Right kidney (tissue), 1 donor: ENCODE measurements around the gene CARMIL1.

Experiments used
- DNase-seq: peaks from one replicate; pipeline ENCODE4 v3.0.0-alpha.2; 2016

The CARMIL1 gene

DNA sequence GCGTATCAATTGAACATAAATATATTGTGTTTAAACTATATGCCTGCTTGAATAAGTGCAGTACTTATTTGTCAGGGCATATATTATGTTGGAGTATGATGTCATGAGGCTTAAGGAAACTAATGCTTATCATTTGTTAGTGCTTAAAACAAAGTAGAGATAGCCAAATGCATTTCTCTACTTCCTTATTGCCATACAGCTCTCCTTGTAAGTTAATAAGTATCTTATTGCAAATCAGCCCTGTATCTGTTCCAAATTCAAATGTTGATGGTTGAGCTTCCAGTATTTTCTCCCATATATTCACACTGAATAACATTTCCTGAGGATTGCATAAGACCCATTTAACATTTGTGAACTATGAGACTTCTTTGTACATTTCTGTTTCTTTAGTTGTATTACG is 57.8 kb downstream of the CARMIL1 start:
- DNase-seq: no peak

DNA sequence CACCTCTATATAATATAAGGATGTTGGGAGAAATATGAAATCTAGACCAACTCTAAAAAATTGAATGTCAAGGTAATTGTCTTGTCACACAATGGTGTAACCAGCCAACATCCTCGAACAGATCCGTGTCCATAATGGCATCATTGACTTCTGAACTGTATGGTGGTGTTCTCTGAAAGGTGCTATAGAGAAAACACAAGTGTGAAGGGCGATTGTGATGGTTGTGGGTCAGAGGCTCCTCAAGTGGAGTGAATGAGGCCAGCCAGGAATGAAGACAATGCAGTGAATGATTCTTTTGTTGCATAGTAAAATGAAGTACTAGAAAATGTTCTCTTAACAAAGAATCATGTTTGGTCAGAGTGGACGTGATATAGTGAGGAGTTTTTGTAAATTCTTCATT is 58.3 kb downstream of the CARMIL1 start:
- no peak for DNase-seq

DNA sequence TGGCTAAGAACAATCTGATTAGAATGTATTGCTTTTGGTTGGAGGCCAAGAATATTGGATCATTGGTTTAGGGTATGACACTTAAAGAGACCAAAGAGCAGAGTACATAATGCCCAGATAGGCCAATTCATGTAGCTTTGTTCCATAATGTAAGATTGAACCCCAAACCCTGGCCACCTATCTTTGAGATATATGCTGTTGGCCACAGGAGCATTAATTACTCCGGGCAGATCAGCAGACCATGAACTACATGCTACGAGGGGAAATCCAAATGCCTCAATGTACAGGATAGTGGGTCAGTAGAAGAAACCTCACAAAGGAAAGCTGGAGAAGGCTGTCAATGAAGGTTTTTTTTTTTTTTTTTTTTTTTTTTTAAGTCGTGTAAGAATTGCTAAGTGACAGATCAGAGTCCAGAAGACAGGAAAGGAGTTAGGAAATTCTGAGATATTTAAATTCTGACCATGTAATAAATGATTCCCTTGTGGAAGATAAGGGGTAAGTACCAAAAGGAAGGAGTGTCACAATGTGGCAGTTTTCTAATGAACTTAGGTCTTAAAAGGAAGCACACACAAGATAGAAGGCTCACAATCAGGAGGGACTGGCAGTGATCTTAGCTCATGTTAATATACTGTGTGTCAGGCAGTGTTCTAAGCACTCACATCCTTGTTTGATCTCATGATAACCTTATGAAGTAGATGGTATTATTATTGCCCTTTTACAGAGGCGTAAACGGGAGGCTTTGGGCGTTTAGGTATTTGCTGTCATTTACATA is 61.4 kb downstream of the CARMIL1 start:
- DNase-seq: no peak

DNA sequence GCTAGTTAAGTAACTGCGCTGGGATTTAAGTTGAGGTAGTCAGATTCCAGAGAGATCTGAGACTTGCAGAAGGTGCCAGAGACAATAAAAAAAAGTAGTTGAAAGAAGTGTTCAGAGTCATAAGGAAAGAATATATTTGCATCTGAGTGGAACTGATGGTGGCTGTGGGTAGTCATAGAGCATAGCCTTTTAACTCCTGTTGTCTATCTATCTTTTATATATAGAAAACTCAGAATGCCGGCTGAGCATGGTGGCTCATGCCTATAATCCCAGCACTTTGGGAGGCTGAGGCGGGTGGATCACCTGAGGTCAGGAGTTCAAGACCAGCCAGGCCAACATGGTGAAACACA is 62.0 kb downstream of the CARMIL1 start:
- no peak for DNase-seq

DNA sequence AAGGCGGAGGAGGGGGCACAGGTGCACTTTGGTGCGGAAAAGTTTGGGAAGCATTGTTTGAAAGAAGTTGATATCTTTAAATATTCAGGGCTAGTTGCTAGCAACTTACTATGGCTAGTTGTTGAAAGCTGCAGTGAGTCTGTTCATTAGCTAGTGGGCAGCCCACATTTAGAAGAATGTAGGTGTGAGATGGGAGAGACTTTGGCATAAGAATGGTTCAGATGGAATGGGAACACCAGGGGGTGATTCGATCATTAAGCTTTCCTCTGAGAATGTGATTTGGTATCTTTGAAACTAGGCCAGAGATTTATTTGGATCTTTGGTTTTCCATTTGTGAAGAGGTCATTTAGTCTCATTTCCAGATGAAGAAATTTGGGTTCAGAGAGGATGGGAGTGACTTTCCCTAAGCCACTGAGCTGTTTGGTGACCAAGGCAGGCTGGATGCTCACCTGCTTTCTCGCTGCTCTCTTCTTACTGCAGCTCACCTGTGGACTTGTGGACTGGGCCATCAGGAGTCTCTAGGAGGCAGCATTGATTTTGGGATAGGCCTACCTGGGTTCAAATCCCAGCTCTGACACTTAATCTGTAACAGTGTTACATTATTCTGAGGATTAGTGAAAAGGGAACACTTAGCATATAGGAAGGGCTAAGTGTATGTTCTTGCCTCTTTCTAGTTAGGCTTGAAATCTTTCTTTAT is 62.9 kb downstream of the CARMIL1 start:
- DNase-seq: no peak

DNA sequence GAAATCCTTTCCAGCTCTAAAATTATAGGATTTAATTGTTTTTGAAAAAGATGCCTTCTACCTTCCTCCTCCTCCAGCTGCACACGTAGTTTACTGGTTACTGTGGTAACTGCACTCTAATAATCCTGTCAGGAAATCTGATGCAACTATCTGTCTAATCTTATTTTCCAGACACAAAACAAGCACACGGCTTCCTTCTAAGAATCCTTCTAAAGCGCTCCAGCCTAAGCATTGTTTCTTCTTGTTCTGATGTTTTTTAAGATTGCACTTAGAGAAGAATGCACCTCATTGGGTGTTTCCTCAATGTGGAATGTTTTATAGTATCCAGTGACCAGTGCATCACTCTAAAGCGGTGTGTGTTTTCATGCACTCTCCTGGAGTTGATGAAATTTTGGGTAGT is 63.6 kb downstream of the CARMIL1 start:
- no peak for DNase-seq

DNA sequence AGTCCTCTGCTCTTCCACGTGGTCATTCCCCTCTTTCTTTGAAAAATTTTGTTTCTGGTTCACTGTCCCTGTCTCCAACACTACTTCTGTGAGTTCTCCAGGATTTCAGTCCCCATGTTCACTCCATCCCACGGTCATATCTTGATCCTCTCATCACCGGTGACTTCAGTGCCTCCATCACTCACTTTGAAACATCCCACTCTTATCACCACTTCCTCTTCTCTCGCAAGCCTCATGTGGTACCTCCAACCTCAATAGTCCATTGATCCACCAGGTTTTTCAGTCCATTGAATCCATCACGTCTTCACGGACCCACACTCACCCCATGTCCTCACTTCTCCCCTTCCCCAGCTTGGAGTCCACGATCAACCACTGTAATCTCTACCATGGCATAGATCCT is 64.8 kb downstream of the CARMIL1 start:
- no peak for DNase-seq

DNA sequence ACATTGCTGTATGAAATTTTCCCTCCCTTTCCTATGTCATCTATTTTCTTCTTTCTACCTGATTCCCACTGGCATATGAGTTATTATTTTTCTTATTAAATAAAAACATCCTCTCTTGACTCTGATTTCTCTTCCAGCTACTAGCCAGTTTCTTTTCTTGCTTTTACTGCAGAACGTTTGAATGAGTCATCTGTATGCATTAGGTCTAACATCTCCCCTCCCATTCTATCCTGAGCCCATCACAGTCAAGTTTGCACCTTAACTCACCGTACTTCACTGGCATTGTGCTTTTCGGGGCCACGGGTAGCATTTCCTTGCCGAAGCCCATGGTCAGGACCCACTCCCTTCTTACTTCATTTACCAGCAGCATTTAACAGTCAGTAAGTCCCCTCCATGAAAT is 65.7 kb downstream of the CARMIL1 start:
- DNase-seq: no peak

DNA sequence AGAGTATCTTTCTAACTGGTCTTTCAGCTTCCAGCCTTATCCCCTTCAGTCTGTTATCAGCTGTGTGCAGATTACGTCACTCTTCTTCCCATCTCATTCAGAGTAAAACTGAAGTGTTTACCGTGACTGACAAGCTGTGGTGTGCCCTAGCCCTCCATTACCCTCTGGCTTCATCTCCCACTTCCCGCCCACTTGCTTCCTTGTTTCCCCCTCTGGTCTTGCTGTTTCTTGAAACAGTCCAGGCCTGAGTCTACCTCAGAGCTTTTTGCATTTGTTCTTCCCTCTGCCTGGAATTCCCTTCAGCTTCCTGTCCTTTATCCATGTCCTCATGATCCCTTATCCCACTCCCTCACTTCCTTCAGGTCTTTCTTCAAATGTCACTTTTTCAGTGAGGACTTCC is 66.9 kb downstream of the CARMIL1 start:
- no peak for DNase-seq

DNA sequence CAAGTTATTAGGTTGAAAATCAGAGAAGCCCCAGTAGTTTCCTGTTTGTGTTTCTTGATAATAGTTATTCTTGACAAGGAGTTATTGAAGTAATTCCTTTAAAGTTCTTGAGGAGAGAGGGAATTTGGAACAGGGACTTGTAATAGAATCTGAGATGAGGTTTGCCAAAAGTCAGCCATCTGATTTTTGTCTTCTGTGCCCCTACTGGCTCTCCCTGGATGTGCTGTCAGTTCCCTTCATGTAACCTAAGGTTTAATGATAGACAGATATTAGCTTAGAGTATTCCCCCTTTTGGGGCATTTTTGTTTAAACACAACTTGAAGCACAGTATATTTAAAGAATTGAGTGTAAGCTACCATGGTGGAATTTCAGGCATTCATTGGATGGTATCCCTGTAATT is 71.4 kb downstream of the CARMIL1 start:
- no peak for DNase-seq

DNA sequence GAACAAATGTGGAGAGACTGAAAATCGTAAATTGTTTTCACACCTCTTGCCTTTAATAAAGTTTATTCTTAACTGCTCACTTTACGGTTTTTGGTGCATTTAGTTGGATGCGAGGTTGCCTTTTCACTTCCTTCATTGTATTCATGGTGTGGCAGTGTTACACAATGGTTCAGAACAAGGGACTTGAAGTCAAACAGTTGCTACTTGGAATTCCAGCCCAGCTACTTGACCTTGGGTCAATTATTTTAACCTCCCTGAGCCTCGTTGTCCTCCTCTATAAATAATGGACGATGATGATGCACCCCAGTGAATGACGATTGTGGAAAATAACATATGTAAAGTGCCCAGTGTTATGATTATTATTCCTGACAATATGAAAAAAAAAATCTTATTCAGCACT is 72.3 kb downstream of the CARMIL1 start:
- DNase-seq: no peak

DNA sequence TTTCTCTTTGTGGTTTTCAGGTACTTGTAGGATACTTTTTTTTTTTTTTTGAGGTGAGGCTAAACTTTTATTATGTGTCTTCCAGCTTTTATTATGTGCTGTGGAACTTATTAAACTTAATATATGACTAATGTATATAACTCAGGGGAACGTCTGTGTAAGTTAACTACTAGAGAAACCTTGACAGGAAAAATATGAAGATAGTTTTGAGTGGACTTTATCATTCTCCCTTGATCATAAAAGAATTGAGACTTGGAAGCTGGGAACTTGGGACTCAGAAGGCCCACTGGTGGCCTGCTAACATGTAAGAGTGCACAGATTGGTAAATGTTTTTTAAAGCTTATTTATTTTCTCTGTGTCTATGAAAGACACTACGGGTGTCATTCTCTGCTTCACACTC is 73.1 kb downstream of the CARMIL1 start:
- DNase-seq: no peak

DNA sequence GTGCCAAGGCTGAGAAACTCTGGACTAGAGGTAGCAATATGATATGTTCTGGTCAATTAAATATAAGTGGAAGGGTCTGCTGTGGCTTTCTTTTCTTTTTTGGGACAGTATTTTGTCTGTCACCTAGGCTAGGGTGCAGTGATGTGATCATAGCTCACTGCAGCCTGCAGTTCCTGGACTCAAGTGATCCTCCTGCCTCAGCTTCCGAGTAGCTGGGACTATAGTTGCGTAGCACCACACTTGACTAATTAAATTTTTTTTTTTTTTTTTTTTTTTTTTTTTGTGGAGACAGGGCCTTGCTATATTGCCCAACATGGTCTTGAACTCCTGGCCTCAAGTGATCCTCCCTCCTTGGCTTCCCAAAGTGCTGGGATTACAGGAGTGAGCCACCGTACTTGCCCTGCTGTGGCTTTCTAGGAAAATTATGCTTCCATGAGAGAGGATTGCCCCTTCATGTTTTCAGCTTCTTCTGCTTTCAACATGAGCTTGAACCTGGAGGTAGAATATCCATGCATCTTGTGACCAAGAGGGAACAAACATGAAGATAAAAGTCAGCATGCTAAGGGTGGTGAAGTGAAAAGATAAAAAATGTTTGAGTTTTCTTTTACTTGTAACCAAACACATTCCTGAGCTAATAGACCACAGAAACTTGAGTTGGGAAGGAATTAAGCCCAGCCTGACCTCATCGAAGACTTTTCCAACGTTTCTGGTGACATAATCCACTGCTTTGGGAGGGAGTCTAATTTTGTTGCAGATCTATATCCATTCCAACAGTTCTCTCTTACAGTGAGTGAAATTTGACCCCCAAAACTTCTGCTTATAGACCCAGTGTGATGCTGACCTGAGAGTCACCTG is 75.1 kb downstream of the CARMIL1 start:
- DNase-seq: no peak

DNA sequence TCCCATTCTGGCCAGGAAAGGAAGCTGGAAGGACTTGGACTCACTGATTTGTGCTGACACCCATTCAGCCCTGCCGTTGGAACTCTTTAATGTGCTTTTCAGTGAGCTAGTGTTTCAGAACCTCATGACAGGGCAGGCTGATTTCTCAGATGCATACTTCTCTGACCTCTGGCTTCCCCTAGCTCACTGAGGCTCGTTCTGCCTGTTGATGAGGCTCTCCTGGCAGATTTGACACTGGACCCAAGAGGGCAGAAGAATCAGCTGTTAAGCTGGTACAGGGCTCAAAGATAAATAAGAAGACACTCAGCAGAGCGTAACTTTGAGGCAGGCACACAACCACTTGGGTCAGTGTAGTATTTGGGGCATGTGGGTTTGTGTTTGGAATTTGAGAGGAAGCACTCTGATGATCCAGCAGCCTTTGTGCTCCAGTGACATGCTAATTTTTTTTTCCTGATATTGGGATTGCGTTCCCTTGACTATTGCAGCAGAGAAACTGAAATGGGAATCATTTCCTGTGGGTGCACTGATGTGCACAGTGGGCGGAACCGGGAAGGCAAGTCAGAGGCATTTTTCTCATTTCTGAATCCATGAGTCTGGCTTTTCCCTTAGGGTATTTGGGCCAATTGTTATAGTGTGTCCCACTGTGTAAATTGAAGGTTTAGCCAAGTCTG is 80.2 kb downstream of the CARMIL1 start:
- DNase-seq: peak; percentile 17

DNA sequence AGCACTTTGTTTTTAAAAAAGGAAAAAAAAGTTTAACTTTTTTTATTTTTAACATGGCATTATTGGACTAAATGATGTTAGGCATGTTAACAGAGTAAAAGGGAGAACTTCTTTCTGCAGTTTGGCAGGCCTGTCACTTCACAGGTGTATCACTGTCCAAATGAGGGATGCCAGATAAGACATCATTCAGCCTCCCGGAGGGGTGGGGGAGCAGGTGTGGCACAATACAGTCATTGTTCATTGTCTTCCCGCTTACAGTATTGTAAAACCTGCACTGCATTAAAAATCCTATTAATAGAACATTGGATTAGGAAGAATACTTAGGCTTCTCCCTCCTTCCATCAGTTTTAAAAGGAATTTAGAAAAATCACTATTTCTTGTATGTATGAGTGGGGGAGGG is 80.7 kb downstream of the CARMIL1 start:
- no peak for DNase-seq

DNA sequence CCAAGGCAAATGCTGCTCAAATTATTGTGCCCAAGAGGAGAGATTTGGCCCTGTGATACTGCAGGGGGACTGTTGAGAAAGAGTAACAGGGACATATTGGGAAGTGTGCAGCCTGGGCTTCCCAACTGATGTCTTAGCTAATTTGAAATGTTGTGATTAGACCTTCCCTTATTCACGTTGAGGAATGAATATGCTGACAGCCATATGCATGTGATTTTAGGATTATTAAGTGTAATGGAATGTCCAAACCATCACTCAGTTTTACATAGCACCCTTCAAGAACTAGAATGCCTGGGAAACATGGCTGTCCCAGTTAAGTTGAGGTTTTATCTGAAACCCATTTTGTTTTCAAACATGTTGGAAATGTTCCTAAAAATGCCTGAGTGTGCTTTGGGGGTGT is 81.4 kb downstream of the CARMIL1 start:
- no peak for DNase-seq

DNA sequence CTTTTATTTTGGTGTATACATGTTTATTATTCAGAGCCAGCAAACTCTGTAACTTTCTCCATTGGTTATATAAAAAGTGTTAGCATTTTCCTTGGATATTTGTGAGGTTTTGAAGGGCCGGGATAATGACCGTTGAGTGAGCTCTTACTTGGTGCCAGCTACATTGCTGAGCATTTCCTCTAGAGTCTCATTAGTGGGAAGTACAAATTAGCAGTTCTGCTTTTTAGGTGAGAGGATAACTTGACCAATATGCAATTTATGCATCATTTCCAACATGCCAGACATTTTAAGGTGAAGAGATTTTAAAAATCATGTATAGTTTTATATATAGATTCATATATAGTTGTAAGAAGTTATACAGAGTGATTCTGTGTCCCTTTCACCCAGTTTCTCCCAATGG is 84.3 kb downstream of the CARMIL1 start:
- DNase-seq: no peak

DNA sequence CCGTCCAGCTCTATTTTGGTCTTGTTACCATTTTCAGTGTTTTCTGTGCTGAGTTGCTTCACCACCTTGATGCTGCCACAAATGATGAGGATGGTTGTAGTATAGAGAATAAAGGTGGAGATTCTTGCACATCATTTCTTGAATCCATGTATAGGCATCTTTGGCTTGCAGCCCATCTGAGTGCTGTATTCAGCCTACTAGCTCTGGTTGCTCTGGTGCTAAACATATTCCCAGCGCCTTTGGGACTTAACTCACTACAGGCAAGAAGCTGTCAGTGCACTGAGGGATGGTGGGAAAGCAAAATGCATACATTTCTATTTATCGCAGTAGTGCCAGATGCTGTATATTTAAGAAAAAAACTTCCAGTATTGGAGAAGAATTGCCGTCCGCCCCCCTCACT is 86.0 kb downstream of the CARMIL1 start:
- no peak for DNase-seq

DNA sequence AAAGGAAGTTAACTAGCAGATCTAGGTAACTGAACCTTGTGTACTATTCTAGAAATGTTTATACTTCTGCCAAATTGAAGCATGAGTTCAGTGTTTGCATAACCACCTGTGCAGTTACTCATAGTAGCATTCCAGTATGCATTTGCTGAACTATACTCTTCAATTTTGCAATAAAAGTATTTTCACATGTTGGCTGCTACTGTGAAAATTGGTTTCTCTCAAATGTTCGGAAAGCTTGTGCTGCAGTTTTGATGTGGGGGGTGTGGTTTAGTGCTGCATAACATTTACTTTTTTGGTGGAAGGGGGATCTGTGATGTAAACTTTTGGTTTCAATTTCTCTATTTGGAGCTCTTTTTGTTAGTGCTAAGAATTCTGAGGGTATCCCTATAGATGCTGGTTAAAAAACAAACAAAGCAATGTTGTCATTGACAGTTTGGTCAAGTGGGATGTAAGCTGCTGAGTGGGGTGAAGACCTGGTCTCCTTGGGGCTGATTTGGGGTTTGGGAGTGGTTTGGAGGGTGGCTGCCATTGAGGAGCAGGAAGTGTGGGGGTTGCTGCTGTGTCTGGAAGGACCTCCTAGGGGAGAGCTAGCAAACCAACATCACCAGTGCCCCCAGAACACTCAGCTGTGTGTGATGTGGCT is 87.8 kb downstream of the CARMIL1 start:
- DNase-seq: no peak

DNA sequence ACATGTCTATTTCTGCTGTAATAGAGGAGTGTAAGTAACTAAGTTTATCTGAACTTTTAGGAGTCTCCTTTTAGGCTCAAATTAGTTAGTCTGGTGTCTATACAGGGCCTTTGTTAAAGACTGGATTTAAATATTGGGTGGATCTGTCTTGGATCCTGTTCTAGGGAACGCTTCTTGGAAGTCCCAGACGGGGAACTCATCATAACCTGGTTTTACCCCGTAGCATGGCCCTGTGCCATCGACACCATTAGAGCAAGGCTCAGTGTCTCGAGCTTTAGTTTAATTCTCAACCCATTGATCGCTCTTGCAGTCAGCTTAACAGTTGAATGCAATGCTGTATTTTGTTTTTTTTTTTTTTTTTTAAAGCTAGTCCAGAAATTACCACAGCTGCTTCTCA is 89.9 kb downstream of the CARMIL1 start:
- no peak for DNase-seq

DNA sequence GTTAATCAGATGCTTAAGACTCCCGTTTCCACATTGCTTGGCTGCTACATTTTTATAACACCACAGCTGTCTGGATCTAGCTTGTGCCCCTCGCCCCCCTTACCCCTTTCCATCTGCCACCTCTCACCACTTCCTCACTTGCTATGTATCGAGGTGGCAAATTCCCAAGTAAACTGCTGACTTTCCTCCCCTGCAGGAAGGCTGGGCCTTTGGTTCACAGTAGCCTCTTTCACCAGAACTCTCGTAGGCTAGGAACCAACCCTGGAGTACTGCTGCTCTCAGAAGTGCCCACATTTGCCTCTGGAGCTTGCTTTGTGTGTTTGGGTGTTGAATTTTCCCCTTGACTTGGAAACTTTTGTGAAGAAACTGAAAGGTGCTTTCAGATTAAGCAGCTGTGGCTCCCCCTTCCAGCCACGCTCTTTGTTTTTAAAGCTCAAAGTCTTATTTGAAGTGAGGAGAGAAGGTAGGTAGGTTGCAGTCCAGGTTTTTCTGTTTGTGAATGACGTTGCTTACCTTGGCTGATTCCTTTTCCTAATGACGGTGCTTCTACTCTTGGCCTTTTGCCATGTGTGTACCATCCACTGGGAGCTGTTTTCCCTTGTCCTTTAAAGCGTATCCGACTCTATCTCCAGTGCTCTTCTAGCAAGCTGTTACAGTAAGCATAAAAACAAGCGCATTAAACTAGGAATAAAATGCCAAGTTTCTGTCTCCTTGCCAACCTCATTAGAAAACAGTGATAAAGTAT is 90.4 kb downstream of the CARMIL1 start:
- no peak for DNase-seq
